ENCODE results near the gene HOXD10. TPM values are rescaled to one million over a fixed set of nuclear protein-coding genes. Genes with fewer than 3 reads are reported as not detected.

Gene HOXD10
- total and polyA plus RNA-seq, 2 of the 13 experiments (the other 11 are each of a cell fraction or from before 2014, with no cell fraction given): not detected

- no peak for TF ChIP-seq ZBTB4 (CRISPR knock-in tag; IDR thresholded peaks at IDR 0.05; ENCODE audit: borderline replicate concordance)
- TF ChIP-seq ZBTB21 (CRISPR knock-in tag; IDR thresholded peaks at IDR 0.05): no peak
- no peak for TF ChIP-seq CC2D1A (CRISPR knock-in tag; IDR thresholded peaks at IDR 0.05)
- TF ChIP-seq HCFC1 (IDR thresholded peaks at IDR 0.05; ENCODE audit: low read depth, low read length): peak; percentile 17; the same call in 1 of the 2 replicates
- TF ChIP-seq ZNF550 (CRISPR knock-in tag; IDR thresholded peaks at IDR 0.05; ENCODE audit: borderline replicate concordance): no peak
- TF ChIP-seq ZSCAN30 (CRISPR knock-in tag; IDR thresholded peaks at IDR 0.05): no peak
- TF ChIP-seq ZNF567 (CRISPR knock-in tag; IDR thresholded peaks at IDR 0.05; ENCODE audit: borderline replicate concordance): 0 out of 2 replicates have a peak, but pooled peaks have one; percentile 17
- TF ChIP-seq SP1 (IDR thresholded peaks at IDR 0.05): no peak
- TF ChIP-seq SP1 (CRISPR knock-in tag; IDR thresholded peaks at IDR 0.05): 0 out of 2 replicates have a peak, but pooled peaks have one; percentile 17
- TF ChIP-seq CBX2 (IDR thresholded peaks at IDR 0.05; ENCODE audit: low read depth, low read length): no peak
- TF ChIP-seq CBX2 (CRISPR knock-in tag; IDR thresholded peaks at IDR 0.05; ENCODE audit: low read depth): peak; percentile 80; the same call in 1 of the 2 replicates
- TF ChIP-seq ZSCAN25 (CRISPR knock-in tag; IDR thresholded peaks at IDR 0.05): peak; percentile 53; the same call in 1 of the 2 replicates
- TF ChIP-seq ZNF687 (CRISPR knock-in tag; IDR thresholded peaks at IDR 0.05): peak; percentile 91
- TF ChIP-seq PCBP1 (IDR thresholded peaks at IDR 0.05; ENCODE audit: borderline replicate concordance, low read depth, low read length): 0 out of 2 replicates have a peak, but pooled peaks have one; percentile 70
- no peak for TF ChIP-seq ZMAT5 (CRISPR knock-in tag; IDR thresholded peaks at IDR 0.05; ENCODE audit: borderline replicate concordance, low read depth)
- peak; percentile 70; the same call in 1 of the 2 replicates for TF ChIP-seq HES4 (CRISPR knock-in tag; IDR thresholded peaks at IDR 0.05; ENCODE audit: borderline replicate concordance)
- no peak for TF ChIP-seq ZNF3 (CRISPR knock-in tag; IDR thresholded peaks at IDR 0.05)
- no peak for TF ChIP-seq BRD4 (CRISPR knock-in tag; IDR thresholded peaks at IDR 0.05)
- TF ChIP-seq MTF1 (CRISPR knock-in tag; IDR thresholded peaks at IDR 0.05): no peak
- no peak; the same call in 1 of the 2 replicates for TF ChIP-seq PITX1 (CRISPR knock-in tag; IDR thresholded peaks at IDR 0.05)
- peak; percentile 72; the same call in 1 of the 2 replicates for TF ChIP-seq ZNF691 (CRISPR knock-in tag; IDR thresholded peaks at IDR 0.05; ENCODE audit: borderline replicate concordance, low read depth)
- TF ChIP-seq SP2 (CRISPR knock-in tag; IDR thresholded peaks at IDR 0.05): no peak
Observed at GRCh38 chr2:176140513-176141317, 24.1 kb downstream of the HOXD10 start (continued).

All from HepG2 (cell line).